Forelimb muscle (tissue), 1 donor: ENCODE data around the gene SUGP2. TPM values are rescaled to one million over a fixed set of nuclear protein-coding genes. Genes with fewer than 3 reads are reported as not detected.

ENCODE experiments used
- DNase-seq: peaks from one replicate; pipeline ENCODE4 v3.0.0-alpha.2; 2013; ENCODE audit warnings: low read depth
- polyA plus RNA-seq: library from polyadenylated mRNA; unstranded; fragments of 120-200 nt; gene quantifications from one replicate; pipeline ENCODE4 v1.2.1, GENCODE V29; 2013; ENCODE audit not compliant: insufficient read length

Gene SUGP2
- polyA plus RNA-seq: 68.5 TPM

GRCh38 chr19:19033426-19034203 lies at the start of gene SUGP2, which contains the start of gene ARMC6:
SUGP2 (minus strand) TSS chr19:19033517; CDS start chr19:19031071, 2,446 bp downstream.
ARMC6 (plus strand) TSS chr19:19033603; CDS start chr19:19034210, 607 bp downstream.
- peak; percentile 76 for DNase-seq

DNA sequence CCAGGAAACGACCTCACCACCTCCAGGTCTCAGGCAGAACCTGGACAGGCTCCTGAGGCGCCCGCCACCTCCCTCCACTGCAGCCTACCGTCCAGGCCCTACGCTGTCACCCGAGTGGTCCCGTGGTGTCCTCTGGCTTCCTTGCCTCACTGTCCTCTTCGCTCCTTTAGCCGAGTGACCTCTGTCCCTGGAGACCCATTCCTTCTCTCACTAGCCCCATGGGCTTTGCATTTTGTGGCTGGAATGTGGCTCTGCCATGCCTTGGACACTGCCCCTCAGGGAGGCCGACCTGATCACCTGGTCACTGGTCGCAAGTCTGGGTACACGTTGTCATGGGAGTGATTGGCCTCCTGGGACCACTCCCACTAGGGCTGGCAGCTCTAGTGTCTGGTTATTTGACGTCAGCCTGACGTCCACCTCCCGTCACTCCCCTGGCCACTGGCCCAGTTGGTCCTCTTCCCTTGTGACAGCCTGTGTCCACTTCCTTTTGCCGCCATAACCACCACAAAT lies 48.4 kb upstream of the SUGP2 start:
- DNase-seq: no peak

GRCh38 chr19:19079571-19079970 lies 46.3 kb upstream of the SUGP2 start:
- DNase-seq: no peak

DNA sequence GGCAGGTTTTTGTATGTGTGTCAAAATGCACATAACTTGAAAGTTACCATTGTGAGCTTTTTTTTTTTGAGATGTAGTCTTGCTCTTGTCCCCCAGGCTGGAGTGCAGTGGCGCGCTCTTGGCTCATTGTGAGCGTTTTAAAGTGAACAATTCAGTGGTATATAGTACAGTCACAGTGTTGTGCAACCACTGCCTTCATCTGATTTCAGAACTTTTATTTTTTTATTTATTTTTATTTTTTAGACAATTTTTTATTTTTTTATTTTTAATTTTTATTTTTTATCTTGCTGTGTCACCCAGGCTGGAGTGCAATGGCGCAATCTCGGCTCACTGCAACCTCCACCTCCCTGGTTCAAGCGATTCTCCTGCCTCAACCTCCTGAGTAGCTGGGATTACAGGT lies 45.5 kb upstream of the SUGP2 start:
- no peak for DNase-seq

DNA sequence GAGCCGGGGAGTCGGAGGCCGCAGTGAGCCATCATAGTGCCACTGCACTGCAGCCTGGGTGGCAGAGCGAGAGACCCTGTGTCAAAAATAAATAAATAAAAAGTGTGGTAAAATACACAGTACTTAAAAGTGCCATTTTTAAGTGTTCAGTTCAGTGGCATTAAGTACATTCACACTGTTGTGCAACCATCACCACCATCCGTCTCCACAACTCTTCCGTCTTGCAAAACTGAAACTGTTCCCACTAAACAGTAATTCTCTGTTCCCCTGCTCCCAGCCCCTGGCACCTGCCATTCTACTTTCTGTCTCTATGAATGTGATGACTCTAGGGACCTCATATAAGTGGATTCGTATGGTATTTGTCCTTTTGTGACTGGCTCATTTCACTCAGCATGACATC lies 43.8 kb upstream of the SUGP2 start:
- no peak for DNase-seq

GRCh38 chr19:19076476-19076875 lies 43.2 kb upstream of the SUGP2 start:
- no peak for DNase-seq

- no peak for DNase-seq
Observed at GRCh38 chr19:19075126-19075525, 41.8 kb upstream of the SUGP2 start.

GRCh38 chr19:19074196-19074882 lies 41.0 kb upstream of the SUGP2 start:
- no peak for DNase-seq

GRCh38 chr19:19071897-19072296 lies 38.6 kb upstream of the SUGP2 start:
- DNase-seq: no peak

- no peak for DNase-seq
Observed at GRCh38 chr19:19068659-19069654, 35.6 kb upstream of the SUGP2 start.

GRCh38 chr19:19067276-19068072 lies 34.2 kb upstream of the SUGP2 start:
- DNase-seq: no peak

DNA sequence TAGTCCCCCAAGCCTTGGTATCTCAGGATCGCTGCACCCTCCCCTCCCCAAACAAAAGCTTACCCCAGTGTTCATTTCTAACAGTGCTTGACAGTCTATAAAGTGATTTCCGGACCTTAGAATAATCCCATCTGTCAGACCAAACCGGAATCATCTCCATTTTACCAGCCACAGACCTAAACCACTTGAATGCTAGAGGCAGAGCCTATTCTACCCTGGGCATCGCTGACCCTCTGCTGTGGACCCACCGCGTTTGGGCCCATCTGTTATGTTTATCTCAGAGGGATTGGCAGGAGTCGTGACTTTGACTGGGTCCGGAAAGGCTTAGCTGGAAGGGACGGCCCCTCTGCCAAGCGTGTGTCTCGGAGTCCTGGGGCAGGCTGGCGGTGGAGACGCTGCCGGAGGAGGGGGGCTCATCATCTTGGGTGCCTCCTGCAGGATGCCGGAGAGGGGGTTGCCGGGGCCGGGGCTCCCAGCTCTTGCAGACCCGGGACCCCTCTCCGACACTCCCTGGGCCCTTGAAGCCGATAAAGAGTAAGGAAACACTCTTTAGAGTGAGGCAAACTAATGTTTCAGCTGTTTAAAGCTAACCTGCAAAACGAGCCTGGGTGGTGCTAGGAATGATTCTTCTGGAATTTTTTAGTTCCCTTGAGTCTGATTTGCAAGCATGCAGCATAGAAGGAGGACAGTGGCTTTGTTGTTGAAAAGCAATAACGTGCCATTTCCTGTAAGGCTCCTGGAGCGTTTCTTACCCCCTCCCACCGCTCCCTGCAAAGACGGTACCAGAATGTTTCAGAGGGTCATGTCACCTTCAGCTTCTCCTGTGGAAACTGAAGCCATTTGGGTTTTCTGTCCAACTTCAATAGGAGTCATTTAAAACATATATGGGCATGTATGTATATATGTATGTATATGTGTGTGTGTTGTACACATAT lies 31.8 kb upstream of the SUGP2 start:
- DNase-seq: no peak

- no peak for DNase-seq
Observed at GRCh38 chr19:19064098-19064722, 30.9 kb upstream of the SUGP2 start.

- DNase-seq: peak; percentile 98
Observed at GRCh38 chr19:19063183-19064097, 30.1 kb upstream of the SUGP2 start, which contains the start of gene SLC25A42. SLC25A42 (plus strand) TSS chr19:19063994; CDS start chr19:19096125, 32,131 bp downstream.

DNA sequence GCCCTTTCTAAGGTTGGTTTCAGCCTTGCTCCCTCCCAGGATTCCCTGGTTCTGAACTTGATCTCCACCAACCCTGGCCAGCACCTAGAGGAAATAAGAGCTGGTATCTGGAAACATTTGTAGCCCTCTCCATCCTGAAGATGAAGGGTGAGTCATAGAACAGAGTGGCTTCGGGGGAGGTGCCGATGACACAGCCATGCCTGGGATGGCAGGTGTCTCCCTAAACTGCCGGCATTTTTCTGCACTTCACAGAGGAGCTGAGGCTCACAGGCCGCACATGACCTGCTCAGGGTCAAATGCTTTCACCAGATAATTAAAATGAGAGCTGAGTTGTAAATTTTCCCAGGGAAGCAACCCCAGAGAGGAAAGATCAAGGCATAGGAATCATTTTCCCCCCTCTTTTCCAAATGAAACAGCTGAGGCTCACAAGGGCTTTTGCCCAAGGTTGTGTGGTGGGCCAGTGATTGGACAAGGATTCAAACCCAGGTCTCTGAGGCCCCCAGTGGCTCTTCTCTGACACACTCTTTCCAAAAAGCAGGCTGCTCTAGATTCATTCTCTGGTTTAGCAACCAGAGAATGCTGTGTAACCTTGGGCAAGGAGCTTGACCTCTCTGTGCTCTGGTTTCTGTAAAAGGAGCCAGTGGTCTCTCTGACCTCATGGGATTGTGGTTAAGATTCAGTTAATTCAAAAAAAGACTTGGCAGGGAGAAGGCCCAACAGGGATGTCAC lies 29.3 kb upstream of the SUGP2 start:
- DNase-seq: no peak

DNA sequence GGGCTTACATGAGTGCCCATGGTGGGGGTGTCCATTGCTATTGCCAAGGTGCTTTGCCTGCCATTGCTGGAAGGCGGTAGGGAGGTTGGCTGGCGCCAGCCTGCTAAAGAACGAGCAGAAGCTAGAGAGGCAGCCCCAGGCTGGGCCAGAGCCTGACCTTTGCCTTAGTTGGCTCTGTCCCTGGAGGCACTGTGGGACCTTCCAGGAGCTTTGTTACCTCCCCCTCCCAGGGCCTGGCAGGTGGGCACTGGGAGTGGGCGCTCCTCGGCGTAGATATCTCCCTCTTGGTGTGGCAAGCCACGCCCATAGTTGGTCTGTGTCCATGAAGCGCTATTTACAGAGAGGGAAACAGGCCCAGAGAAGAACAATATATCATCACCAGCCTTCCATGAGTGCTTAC lies 28.2 kb upstream of the SUGP2 start:
- DNase-seq: no peak
